ENCODE results near the gene IFT52. TPM values are rescaled to one million over a fixed set of nuclear protein-coding genes. Genes with fewer than 3 reads are reported as not detected.
A peak's percentile ranks its signal among the peaks of the same experiment; 100 is the strongest.

Gene IFT52
- total and polyA plus RNA-seq, 4 experiments from 2014 or later: 13.3 to 30.6 (median 22.8) TPM

- DNase-seq: no peak
- H3K4me1 Mint-ChIP-seq: no peaks in the 10 kb centered on the region
- Histone ChIP-seq H3K36me3 (ENCODE audit: insufficient read depth, low read length) (no peaks in the 10 kb centered on the region), H3K27me3 (ENCODE audit: insufficient read depth, low read length) (no peaks in the 10 kb centered on the region), H3K27ac (ENCODE audit: low read depth, low read length) (no peak overlapping the region), H3K4me3 (ENCODE audit: low read length in 2 of 2) (no peak overlapping the region), H3K4me1 (ENCODE audit: insufficient read depth, low read length) (no peaks in the 10 kb centered on the region), H3K9me3 (ENCODE audit: control insufficient read depth in 1 of 2, low read length in 2 of 2) (no peaks in the 10 kb centered on the region)
- intact Hi-C loops (cut with micrococcal nuclease): no loop called here
- peaks cover 2% of the 10 kb centered on the region in 2 donors for H3K27me3 Mint-ChIP-seq
- no peak overlapping the region for H3K27ac Mint-ChIP-seq
- ChIA-PET CTCF (ENCODE audit: partially characterized antibody) (no interaction called here), POLR2A (ENCODE audit: partially characterized antibody) (no interaction called here)
- no peaks in the 10 kb centered on the region for H3K9me3 Mint-ChIP-seq
- no peaks in the 10 kb centered on the region for H3K36me3 Mint-ChIP-seq
- peak overlapping the region in 1 of 8 donors; percentile 27 for H3K4me3 Mint-ChIP-seq
Observed at GRCh38 chr20:43559147-43559987, 31.4 kb upstream of the IFT52 start.

DNA sequence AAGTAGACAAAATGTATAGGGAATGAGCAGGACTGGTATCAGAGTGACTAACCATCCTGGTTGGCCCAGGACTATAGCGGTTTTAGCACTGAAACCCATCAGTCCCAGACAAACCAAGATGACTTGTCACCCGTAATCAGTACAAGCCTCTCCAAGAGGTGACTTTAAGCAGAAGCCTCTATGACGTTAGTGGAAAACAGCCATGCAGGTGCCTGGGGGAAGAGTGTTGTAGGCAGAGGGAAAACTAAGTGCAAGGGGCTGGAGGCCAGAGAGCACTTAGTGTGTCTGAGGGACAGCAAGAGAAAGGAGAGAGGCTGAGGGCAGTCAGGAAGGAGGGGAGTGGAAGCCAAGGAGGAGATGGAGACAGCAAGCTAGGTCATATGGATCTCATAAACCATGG, 29.8 kb upstream of the IFT52 start:
- intact Hi-C loops (cut with micrococcal nuclease): no loop called here
- Mint-ChIP-seq H3K9me3 (no peaks in the 10 kb centered on the region), H3K27ac (peak overlapping the region in 1 of 7 donors; percentile 14), H3K27me3 (peaks cover 2% of the 10 kb centered on the region in 2 donors), H3K4me3 (no peak overlapping the region), H3K4me1 (no peaks in the 10 kb centered on the region), H3K36me3 (no peaks in the 10 kb centered on the region)
- Histone ChIP-seq H3K27me3 (ENCODE audit: insufficient read depth, low read length) (no peaks in the 10 kb centered on the region), H3K27ac (ENCODE audit: low read depth, low read length) (no peak overlapping the region), H3K9me3 (ENCODE audit: control insufficient read depth in 1 of 2, low read length in 2 of 2) (no peaks in the 10 kb centered on the region), H3K4me3 (ENCODE audit: low read length in 2 of 2) (no peak overlapping the region), H3K36me3 (ENCODE audit: insufficient read depth, low read length) (no peaks in the 10 kb centered on the region), H3K4me1 (ENCODE audit: insufficient read depth, low read length) (no peaks in the 10 kb centered on the region)
- CTCF ChIA-PET (ENCODE audit: partially characterized antibody): interaction anchor here (0.6 kb wide), 1 partner anchor 26 kb away, joined by 3 read pairs; no protein-coding TSS in a partner anchor
- DNase-seq: no peak
- POLR2A ChIA-PET (ENCODE audit: partially characterized antibody): no interaction called here

DNA sequence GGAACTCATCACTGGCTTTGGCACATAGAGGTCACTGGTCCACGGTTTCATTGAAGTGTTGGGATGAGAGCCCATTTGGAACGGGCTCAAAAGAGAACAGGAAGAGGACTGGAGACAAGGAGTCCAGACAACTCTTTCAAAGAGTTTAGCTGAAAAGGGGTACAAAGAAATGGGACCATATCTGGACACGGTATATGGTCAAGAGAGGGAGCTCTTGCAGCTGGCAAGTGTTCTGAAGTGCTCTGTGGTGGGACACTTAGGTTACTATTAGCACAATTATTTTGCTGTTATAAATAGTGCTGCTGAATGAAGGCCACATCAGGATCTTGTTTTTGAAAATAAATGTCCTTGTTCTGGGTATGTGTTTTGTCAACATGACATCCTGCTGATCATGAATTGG, 27.3 kb upstream of the IFT52 start:
- no peaks in the 10 kb centered on the region for H3K36me3 ChIP-seq (ENCODE audit: insufficient read depth, low read length)
- no peaks in the 10 kb centered on the region for H3K9me3 ChIP-seq (ENCODE audit: control insufficient read depth in 1 of 2, low read length in 2 of 2)
- no peaks in the 10 kb centered on the region for H3K4me1 Mint-ChIP-seq
- peak overlapping the region in 2 of 7 donors; percentile 15 to 52 for H3K27ac Mint-ChIP-seq
- no peaks in the 10 kb centered on the region for H3K4me1 ChIP-seq (ENCODE audit: insufficient read depth, low read length)
- ChIA-PET POLR2A (ENCODE audit: partially characterized antibody) (no interaction called here), CTCF (ENCODE audit: partially characterized antibody) (no interaction called here)
- H3K27ac ChIP-seq (ENCODE audit: low read depth, low read length): no peak overlapping the region
- no peak for DNase-seq
- intact Hi-C loops (cut with micrococcal nuclease): no loop called here
- H3K4me3 ChIP-seq (ENCODE audit: low read length in 2 of 2): no peak overlapping the region
- H3K27me3 Mint-ChIP-seq: no peaks in the 10 kb centered on the region
- no peaks in the 10 kb centered on the region for H3K36me3 Mint-ChIP-seq
- H3K9me3 Mint-ChIP-seq: no peaks in the 10 kb centered on the region
- no peaks in the 10 kb centered on the region for H3K27me3 ChIP-seq (ENCODE audit: insufficient read depth, low read length)
- no peak overlapping the region for H3K4me3 Mint-ChIP-seq

DNA sequence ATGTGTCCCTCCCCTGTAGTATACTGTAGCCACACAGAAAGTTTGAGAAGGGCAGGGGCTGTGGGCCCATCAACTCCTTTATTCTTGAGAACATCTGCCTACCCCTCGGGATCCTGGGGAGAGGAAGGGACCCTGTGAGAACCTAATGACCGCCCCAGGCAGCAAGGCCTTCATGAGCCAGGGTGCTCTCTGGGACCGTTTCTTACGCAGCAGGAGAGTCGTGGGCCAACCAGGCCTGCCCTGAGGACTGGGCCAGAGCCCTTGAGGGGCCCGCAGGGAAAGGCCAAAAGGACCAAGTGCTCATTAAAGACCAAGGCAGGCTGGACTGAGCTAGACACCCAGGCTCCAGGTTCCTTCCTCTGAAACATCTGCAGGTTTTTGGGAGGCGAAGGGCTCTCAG, 26.7 kb upstream of the IFT52 start:
- H3K4me1 Mint-ChIP-seq: no peaks in the 10 kb centered on the region
- Histone ChIP-seq H3K27ac (ENCODE audit: low read depth, low read length) (no peak overlapping the region), H3K4me1 (ENCODE audit: insufficient read depth, low read length) (no peaks in the 10 kb centered on the region), H3K27me3 (ENCODE audit: insufficient read depth, low read length) (no peaks in the 10 kb centered on the region), H3K4me3 (ENCODE audit: low read length in 2 of 2) (no peak overlapping the region), H3K9me3 (ENCODE audit: control insufficient read depth in 1 of 2, low read length in 2 of 2) (no peaks in the 10 kb centered on the region), H3K36me3 (ENCODE audit: insufficient read depth, low read length) (no peaks in the 10 kb centered on the region)
- no peaks in the 10 kb centered on the region for H3K9me3 Mint-ChIP-seq
- H3K4me3 Mint-ChIP-seq: no peak overlapping the region
- H3K27ac Mint-ChIP-seq: peak overlapping the region in 1 of 7 donors; percentile 15
- intact Hi-C loops (cut with micrococcal nuclease): no loop called here
- DNase-seq: no peak
- CTCF ChIA-PET (ENCODE audit: partially characterized antibody): no interaction called here
- H3K27me3 Mint-ChIP-seq: no peaks in the 10 kb centered on the region
- H3K36me3 Mint-ChIP-seq: no peaks in the 10 kb centered on the region
- POLR2A ChIA-PET (ENCODE audit: partially characterized antibody): no interaction called here

GRCh38 chr20:43564455-43564854, 26.3 kb upstream of the IFT52 start:
- peak overlapping the region in 1 of 7 donors; percentile 0 for H3K27ac Mint-ChIP-seq
- intact Hi-C loops (cut with micrococcal nuclease): no loop called here
- no peaks in the 10 kb centered on the region for H3K9me3 Mint-ChIP-seq
- Histone ChIP-seq H3K9me3 (ENCODE audit: control insufficient read depth in 1 of 2, low read length in 2 of 2) (no peaks in the 10 kb centered on the region), H3K36me3 (ENCODE audit: insufficient read depth, low read length) (no peaks in the 10 kb centered on the region), H3K4me3 (ENCODE audit: low read length in 2 of 2) (no peak overlapping the region), H3K27ac (ENCODE audit: low read depth, low read length) (no peak overlapping the region), H3K27me3 (ENCODE audit: insufficient read depth, low read length) (no peaks in the 10 kb centered on the region), H3K4me1 (ENCODE audit: insufficient read depth, low read length) (no peaks in the 10 kb centered on the region)
- DNase-seq: no peak
- H3K36me3 Mint-ChIP-seq: no peaks in the 10 kb centered on the region
- POLR2A ChIA-PET (ENCODE audit: partially characterized antibody): no interaction called here
- no peaks in the 10 kb centered on the region for H3K27me3 Mint-ChIP-seq
- no peak overlapping the region for H3K4me3 Mint-ChIP-seq
- H3K4me1 Mint-ChIP-seq: no peaks in the 10 kb centered on the region
- CTCF ChIA-PET (ENCODE audit: partially characterized antibody): no interaction called here

DNA sequence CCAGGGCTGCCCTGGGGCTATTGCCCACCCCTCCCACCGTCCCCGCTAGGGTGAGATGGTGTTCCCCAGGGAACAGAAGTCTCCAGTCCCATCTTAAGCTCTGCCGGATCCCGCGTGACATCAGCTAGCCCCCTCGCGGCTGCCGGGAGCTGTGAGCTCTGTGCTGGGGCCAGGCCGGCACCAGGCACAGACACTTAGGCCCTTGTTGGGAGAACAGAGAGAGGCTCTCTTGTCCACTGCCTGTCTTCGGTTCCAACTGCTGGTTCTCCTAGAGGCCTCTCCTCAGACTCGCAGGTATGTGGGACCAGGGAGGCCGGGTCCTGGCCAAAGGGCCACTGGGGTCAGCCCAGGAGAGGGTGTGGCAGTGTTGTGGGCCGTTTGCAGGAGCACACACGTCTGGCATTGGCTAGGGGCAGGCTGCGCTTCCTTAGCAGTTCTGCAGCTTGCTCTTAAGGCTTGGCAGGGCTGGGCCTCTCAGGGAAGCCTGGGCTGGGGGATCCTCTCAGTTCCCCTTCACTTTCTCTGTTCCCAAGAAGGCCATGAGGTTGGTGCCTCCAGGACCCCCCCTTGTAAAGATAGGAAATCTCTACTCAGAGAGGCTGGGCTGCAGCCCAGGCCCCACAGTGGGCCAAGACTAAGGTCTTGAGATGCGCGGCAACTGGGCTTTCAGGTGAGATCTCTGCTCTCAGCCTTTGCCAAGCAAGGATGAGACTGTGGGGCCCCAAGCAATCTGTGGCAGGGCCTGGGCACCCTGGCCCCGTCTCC, 25.6 kb upstream of the IFT52 start:
- no peaks in the 10 kb centered on the region for H3K27me3 ChIP-seq (ENCODE audit: insufficient read depth, low read length)
- no peaks in the 10 kb centered on the region for H3K27me3 Mint-ChIP-seq
- no peak overlapping the region for H3K4me3 Mint-ChIP-seq
- H3K4me1 ChIP-seq (ENCODE audit: insufficient read depth, low read length): no peaks in the 10 kb centered on the region
- H3K4me1 Mint-ChIP-seq: no peaks in the 10 kb centered on the region
- ChIA-PET CTCF (ENCODE audit: partially characterized antibody) (no interaction called here), POLR2A (ENCODE audit: partially characterized antibody) (no interaction called here)
- intact Hi-C loops (cut with micrococcal nuclease): no loop called here
- H3K36me3 ChIP-seq (ENCODE audit: insufficient read depth, low read length): no peaks in the 10 kb centered on the region
- no peak overlapping the region for H3K27ac ChIP-seq (ENCODE audit: low read depth, low read length)
- no peak overlapping the region for H3K27ac Mint-ChIP-seq
- no peaks in the 10 kb centered on the region for H3K9me3 Mint-ChIP-seq
- H3K9me3 ChIP-seq (ENCODE audit: control insufficient read depth in 1 of 2, low read length in 2 of 2): no peaks in the 10 kb centered on the region
- DNase-seq: no peak
- no peak overlapping the region for H3K4me3 ChIP-seq (ENCODE audit: low read length in 2 of 2)
- H3K36me3 Mint-ChIP-seq: no peaks in the 10 kb centered on the region

GRCh38 chr20:43565758-43566104, 25.0 kb upstream of the IFT52 start:
- Mint-ChIP-seq H3K27me3 (no peaks in the 10 kb centered on the region), H3K36me3 (no peaks in the 10 kb centered on the region), H3K4me1 (no peaks in the 10 kb centered on the region), H3K9me3 (no peaks in the 10 kb centered on the region), H3K27ac (no peak overlapping the region), H3K4me3 (no peak overlapping the region)
- no peak overlapping the region for H3K27ac ChIP-seq (ENCODE audit: low read depth, low read length)
- intact Hi-C loops (cut with micrococcal nuclease): no loop called here
- H3K9me3 ChIP-seq (ENCODE audit: control insufficient read depth in 1 of 2, low read length in 2 of 2): no peaks in the 10 kb centered on the region
- no peak for DNase-seq
- H3K4me3 ChIP-seq (ENCODE audit: low read length in 2 of 2): no peak overlapping the region
- ChIA-PET CTCF (ENCODE audit: partially characterized antibody) (no interaction called here), POLR2A (ENCODE audit: partially characterized antibody) (no interaction called here)
- H3K36me3 ChIP-seq (ENCODE audit: insufficient read depth, low read length): no peaks in the 10 kb centered on the region
- no peaks in the 10 kb centered on the region for H3K27me3 ChIP-seq (ENCODE audit: insufficient read depth, low read length)
- no peaks in the 10 kb centered on the region for H3K4me1 ChIP-seq (ENCODE audit: insufficient read depth, low read length)

Data from CD4-positive, alpha-beta memory T cell (primary cell).